ENCODE data around the gene CCDC33.

The CCDC33 gene

GRCh38 chr15:74317820-74318375, 81.8 kb downstream of the CCDC33 start:
- DNase-seq = peak; percentile 94

DNA sequence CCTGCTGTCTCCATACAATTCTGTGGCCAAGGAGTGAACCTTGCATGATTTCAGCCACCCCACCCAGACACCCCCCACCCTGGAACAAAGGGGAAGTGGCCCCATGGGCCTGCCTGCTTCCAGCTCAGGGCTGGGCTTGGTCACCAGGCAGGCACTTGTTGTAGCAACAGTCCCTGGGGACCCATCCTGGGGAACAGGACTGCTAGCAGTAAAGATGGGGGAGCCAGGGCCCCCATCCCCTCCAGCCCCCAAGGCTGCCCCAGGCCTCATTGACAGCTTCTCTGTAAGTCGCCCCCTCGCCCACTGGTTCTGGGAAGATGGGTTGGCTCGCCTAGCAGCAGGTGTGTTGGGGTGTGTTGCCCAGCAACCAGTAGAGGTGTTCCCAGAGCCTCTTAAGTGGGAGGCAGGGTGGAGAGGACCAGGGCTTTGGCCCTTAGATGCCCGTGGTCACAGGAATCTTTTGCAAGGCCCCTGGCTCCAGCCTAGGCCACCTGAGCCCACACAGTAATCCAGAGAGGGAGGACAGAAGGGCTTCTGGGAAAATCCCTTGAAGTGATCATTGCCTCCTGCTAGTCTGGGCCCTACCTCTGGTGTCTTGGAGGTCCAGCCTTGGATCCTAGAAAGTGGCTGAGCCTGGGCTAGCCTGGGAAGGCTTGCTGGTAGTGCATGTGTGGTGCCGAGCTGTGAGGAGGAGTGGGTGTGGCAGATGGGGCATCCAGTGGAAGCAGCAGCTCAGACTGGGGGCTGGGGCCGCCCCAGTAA, 82.4 kb downstream of the CCDC33 start:
- peak; percentile 79 for DNase-seq

DNA sequence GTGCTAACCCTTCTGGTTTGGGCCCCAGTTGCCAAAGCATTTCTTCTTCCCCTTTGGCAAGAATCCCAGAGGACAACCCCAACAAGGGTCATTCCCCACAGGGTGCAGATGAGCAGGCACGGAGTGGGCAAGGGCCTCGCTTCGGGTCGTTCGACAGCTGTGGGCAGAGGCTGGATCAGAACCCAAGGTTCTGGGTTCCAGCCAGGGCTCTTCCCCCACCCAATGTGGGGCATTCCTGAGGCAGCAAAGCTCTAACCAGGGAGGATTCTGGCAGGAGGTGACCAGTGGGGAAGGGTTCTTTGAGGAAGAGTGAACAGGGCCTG, 83.0 kb downstream of the CCDC33 start:
- no peak for DNase-seq

GRCh38 chr15:74319596-74320351, 83.6 kb downstream of the CCDC33 start:
- DNase-seq = peak; percentile 63

DNA sequence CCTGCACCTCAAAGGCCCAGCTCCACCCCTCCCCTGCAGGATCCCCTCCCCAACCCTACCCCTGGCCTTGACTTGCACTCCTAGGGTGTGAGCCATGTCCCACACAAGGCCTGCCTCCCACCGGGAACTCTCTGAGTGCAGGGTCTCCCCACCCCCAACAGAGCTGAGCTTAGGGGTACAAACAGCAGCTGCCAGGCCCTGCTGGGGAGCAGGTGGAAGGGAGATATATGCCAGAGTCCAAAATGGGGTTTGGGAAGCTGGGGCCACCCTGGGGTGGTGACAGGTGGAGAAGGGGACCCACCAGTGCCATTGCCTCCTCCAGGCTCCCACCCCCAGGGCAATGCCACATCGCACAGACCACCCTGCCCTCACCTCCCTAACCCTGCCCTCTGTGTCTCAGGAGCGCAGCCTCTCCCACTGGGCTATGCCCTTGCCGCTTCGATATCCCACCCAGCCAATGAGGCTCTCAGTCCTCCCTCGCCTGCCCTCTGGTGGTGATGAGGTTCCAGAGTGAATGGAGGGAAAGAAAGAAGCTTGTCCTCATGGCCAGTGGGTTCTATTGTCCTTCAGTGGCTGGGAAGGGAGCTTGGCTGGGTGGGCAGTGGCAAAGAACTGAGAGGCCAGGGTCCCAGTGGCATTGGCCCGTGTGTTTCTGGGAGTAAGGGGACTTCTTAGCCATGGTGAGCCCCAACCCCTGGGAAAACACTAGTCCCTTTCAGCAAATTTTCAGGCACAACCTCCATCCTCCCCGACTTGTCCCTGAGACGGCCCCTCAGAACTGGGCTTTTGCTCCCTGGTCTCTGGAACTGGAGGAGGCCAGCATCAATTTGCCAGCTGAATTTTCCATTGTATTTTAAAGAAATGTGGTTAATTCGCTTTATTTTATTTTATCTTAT, 84.5 kb downstream of the CCDC33 start:
- peak; percentile 80 for DNase-seq

- DNase-seq = peak; percentile 79
Observed at GRCh38 chr15:74322558-74323180, 86.5 kb downstream of the CCDC33 start.

DNA sequence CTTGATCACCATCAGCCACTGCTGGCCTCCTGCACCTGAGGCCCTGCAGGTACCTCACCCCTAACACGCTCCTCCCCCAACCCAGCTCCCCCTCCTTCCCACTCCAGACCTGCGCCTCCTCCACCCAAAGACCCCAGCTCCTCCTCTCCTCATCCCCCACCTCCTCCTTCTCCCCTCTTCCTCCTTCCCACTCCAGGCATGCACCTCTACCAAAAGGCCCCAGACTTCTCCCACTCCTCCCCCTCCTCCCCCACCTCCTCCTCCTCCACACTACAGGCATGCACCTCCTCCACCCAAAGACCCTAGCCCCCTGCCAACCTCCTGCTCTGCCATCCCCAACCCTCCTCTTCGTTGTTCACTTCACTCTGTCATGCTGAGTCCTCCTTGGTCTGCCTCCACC, 88.6 kb downstream of the CCDC33 start:
- DNase-seq = no peak

GRCh38 chr15:74326746-74327145, 90.6 kb downstream of the CCDC33 start:
- peak; percentile 81 for DNase-seq

GRCh38 chr15:74327756-74328155, 91.6 kb downstream of the CCDC33 start:
- no peak for DNase-seq

DNA sequence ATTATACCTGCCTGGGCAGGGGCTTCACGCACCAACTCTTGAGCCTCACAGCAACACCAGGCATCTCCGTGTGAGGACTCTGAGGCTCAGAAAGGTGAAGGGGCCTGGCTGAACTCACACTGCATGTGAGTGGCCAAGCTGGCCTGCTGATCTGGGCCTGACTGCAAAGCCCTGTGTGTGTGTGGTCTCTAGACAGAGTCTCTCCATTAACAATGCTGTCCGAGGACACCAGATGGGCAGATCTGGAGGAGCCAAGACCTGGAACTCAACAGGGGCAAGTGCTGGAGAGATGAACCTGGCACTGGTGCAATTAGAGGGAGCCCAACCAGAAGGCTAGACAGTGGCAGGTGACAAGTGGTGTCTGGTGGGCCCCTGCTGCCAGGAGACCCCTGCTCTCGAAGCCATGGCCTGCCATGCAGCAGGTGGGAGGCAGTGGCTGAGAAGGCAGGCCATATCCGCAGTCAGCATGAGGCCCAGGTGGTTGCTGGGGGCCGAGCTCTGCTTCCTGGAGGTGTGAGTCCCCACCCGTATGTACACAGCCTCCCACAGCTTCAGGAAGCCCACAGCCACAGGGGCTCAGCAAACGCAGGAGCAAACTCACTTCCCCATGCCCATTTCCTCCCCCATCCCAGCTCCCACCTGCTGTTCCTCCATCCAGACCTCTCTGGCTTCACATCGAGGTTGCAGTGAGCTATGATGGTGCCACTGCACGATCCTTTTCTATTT, 92.4 kb downstream of the CCDC33 start:
- no peak for DNase-seq

DNA sequence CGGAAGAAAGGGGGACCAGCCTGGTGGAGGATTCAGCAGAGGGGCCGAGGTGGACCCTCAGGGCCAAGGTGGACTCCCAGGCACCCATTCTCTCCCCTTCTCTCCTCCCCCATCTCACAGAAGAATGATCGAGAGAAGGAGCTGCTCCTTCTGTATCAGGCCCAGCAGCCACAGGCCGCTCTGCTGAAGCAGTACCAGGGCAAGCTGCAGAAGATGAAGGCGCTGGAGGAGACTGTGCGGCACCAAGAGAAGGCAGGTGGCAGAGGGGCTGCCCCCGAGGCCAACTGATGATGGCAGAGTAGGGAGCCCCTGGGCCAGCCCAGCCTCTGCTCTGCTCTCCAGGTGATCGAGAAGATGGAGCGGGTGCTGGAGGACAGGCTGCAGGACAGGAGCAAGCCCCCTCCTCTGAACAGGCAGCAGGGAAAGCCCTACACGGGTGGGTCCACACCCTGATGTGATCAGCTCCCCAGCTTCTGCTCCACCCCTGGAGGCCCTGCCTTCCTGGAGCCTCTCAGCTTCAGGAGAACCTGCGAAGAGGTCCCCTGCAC, 94.8 kb downstream of the CCDC33 start:
- no peak for DNase-seq

- DNase-seq = no peak
Observed at GRCh38 chr15:74332011-74332410, 95.9 kb downstream of the CCDC33 start.

DNA sequence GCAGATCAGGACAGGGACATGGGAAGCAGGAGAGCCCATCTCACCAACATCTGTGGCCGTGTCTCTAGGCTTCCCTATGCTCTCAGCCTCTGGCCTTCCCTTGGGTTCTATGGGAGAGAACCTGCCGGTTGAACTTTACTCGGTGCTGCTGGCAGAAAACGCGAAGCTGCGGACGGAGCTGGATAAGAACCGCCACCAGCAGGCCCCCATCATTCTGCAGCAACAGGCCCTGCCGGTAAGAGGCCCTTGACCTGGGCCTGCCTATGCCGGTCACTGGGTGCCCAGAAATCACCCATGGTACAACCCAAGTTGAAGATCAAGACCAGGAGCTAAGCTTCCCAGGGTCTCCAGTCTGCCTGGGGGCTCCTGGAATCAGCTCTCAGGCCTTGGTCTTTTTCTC, 96.5 kb downstream of the CCDC33 start:
- DNase-seq = no peak

- no peak for DNase-seq
Observed at GRCh38 chr15:74333093-74333492, 97.0 kb downstream of the CCDC33 start.

DNA sequence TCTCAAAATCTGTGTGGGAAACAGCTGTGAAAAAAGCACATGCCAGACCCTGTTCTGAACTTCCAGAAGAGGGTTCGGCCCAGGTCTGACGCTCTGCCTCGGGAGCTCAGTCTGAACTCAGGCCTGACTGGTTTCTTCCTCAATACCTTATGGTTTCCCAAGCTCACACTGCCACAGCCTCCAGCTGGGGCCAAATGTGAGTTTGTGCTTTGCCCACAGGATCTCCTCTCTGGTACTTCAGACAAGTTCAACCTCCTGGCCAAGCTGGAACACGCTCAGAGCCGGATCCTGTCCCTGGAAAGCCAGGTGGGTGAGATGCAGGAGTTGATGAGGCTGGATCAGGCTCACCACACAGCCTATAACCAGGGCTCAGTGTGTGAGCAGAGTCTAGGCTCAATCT, 97.5 kb downstream of the CCDC33 start:
- DNase-seq = no peak

- DNase-seq = no peak
Observed at GRCh38 chr15:74334127-74334526, 98.0 kb downstream of the CCDC33 start.

GRCh38 chr15:74335396-74335795, 99.3 kb downstream of the CCDC33 start:
- DNase-seq = no peak

DNA sequence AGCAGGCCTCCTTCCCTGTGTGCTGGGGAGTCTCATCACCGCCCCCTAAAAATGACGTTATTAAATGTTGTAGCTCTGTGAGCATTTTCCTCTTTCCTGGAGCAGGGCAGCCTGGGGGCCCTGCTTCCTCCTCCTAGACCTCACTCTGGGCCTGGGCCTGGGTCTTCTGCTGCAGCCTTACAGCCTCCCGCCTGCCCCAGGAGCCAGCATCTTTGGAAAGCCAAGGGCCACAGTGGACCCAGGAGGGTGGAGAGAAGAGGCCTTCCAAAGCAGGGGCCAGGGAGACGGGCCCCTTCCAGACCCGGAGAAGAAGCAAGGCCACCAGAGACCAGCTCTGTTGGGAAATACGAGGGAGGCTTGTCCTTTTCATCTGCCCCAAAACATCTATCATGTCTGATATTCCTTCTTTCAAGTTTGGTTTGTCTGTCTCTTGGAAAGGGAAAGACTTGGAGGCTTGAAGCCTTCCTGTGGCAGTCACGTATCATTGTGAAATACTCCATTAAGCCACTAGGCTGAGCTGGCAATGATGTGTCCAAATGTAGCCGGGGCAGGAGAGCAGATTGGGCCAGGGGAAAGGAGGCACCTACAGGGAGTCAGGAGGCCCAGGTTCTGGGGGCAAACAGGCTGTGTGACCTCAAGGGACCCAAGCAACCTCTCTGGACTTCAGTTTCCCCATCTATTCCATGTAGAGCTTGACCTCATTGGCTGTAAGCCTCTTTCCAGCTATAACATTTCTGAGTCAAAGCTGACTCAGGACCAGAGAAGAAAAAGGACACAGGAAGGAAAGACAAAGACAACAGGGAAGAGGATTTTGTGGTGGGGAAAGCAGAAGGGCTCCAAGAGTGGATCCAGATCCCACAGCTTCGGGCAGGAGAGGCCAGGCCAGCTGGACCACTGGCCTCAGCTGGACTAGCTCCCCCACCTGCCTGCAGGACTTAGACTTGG, 100.2 kb downstream of the CCDC33 start:
- DNase-seq = no peak

DNA sequence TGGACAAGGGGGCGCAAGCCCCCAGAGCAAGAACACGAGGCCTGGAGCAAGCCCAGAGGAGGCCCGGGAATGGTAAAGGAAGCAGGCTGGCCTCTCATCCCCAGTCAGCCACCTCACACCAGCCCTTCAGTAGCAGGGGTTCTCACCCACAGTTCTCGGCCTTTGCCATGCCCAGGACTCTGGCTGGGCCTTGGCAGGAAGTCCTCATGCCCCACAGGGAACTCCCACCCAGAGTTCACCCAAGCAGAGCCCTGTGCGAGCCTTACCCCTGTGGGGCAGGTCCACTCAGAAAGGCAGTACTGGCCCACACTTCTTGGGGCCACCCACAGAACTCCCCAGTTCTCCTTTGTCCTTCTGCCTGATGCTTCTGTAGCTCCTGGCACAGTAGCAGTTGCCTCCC, 101.0 kb downstream of the CCDC33 start:
- DNase-seq = no peak

DNA sequence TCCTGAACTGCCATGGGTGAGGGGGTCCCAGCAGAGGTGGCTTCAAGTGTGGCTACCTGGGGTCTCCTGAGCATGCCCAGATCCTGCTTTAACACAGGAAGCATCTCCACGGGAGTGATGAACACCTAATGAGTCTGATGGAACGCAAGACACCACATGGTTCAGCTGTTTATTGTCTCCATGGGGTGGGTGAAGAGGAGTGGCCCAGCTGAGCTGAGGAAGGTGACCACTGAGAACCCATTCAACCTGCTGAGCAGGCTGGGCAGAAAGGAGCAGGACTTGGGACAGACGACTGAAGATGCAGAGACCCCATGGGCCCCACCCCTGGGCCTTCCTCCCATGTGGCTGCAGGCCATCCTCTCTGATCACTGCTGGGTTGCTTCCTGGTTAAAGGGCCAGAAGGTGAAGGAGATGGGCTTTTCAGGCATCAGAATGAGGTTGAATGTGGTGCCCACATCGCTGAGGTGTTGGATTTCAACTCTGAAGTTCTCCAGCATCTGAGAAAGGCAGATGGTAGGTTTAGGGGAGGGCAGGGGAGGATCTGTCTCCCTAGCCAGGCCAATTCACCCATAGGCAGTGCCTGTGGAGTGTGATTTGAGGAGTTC, 101.6 kb downstream of the CCDC33 start:
- no peak for DNase-seq
